ENCODE measurements around the gene SVBP. TPM values are rescaled to one million over a fixed set of nuclear protein-coding genes. Genes with fewer than 3 reads are reported as not detected.

SVBP gene
- total RNA-seq, 1 experiment from 2014 or later: 18.6 TPM

GRCh38 chr1:42762269-42762668, 54.9 kb downstream of the SVBP start:
- H3K4me1 ChIP-seq: peaks cover 13% of the 10 kb centered on the region
- DNase-seq: no peak
- CTCF ChIA-PET: no interaction called here
- no peak overlapping the region for H3K27ac Mint-ChIP-seq (ENCODE audit: unreplicated experiment)
- H3K4me3 ChIP-seq (ENCODE audit: low read depth, low read length): no peak overlapping the region
- no peaks in the 10 kb centered on the region for H3K9me3 Mint-ChIP-seq (ENCODE audit: unreplicated experiment)
- peaks cover 6% of the 10 kb centered on the region for H3K36me3 Mint-ChIP-seq (ENCODE audit: insufficient read depth, unreplicated experiment)
- no peaks in the 10 kb centered on the region for H3K36me3 ChIP-seq (ENCODE audit: control insufficient read depth, insufficient read depth, low read length)
- H3K9me3 ChIP-seq: no peaks in the 10 kb centered on the region
- H3K27me3 Mint-ChIP-seq (ENCODE audit: insufficient read depth, unreplicated experiment): no peaks in the 10 kb centered on the region
- H3K27me3 ChIP-seq (replicated peaks; ENCODE audit: control insufficient read depth, insufficient read depth, low read length): no peaks in the 10 kb centered on the region
- TF ChIP-seq CTCF (IDR thresholded peaks at IDR 0.05; ENCODE audit: insufficient read depth in 1 of 2, low read depth in 1 of 2, low read length in 1 of 2, severe bottlenecking in 1 of 2, unreplicated experiment in 1 of 2): no peak
- peaks cover 1% of the 10 kb centered on the region for H3K4me1 Mint-ChIP-seq (ENCODE audit: low read depth, unreplicated experiment)
- POLR2A ChIA-PET: no interaction called here
- BruUV-seq (replicated peaks): no TSS peak
- intact Hi-C loops (cut with micrococcal nuclease; ENCODE audit: unreplicated experiment): no loop called here
- H3K4me3 Mint-ChIP-seq (ENCODE audit: unreplicated experiment): no peak overlapping the region

GRCh38 chr1:42761567-42761966, 55.6 kb downstream of the SVBP start:
- BruUV-seq (replicated peaks): no TSS peak
- no peaks in the 10 kb centered on the region for H3K36me3 ChIP-seq (ENCODE audit: control insufficient read depth, insufficient read depth, low read length)
- H3K4me3 ChIP-seq (ENCODE audit: low read depth, low read length): no peak overlapping the region
- TF ChIP-seq CTCF (IDR thresholded peaks at IDR 0.05; ENCODE audit: insufficient read depth in 1 of 2, low read depth in 1 of 2, low read length in 1 of 2, severe bottlenecking in 1 of 2, unreplicated experiment in 1 of 2): no peak
- ChIA-PET CTCF (no interaction called here), POLR2A (no interaction called here)
- Mint-ChIP-seq H3K4me3 (ENCODE audit: unreplicated experiment) (no peak overlapping the region), H3K4me1 (ENCODE audit: low read depth, unreplicated experiment) (peaks cover 6% of the 10 kb centered on the region), H3K9me3 (ENCODE audit: unreplicated experiment) (no peaks in the 10 kb centered on the region), H3K36me3 (ENCODE audit: insufficient read depth, unreplicated experiment) (no peaks in the 10 kb centered on the region), H3K27ac (ENCODE audit: unreplicated experiment) (no peak overlapping the region), H3K27me3 (ENCODE audit: insufficient read depth, unreplicated experiment) (no peaks in the 10 kb centered on the region)
- H3K27me3 ChIP-seq (replicated peaks; ENCODE audit: control insufficient read depth, insufficient read depth, low read length): no peaks in the 10 kb centered on the region
- no peak for DNase-seq
- peaks cover 13% of the 10 kb centered on the region for H3K4me1 ChIP-seq
- H3K9me3 ChIP-seq: no peaks in the 10 kb centered on the region
- intact Hi-C loops (cut with micrococcal nuclease; ENCODE audit: unreplicated experiment): no loop called here

GRCh38 chr1:42759114-42759513, 58.1 kb downstream of the SVBP start:
- intact Hi-C loops (cut with micrococcal nuclease; ENCODE audit: unreplicated experiment): loop anchor here (5.0 kb wide), 1 partner anchor 182 kb away; no protein-coding TSS in a partner anchor
- no peak for TF ChIP-seq CTCF (IDR thresholded peaks at IDR 0.05; ENCODE audit: insufficient read depth in 1 of 2, low read depth in 1 of 2, low read length in 1 of 2, severe bottlenecking in 1 of 2, unreplicated experiment in 1 of 2)
- Histone ChIP-seq H3K9me3 (no peaks in the 10 kb centered on the region), H3K4me3 (ENCODE audit: low read depth, low read length) (no peak overlapping the region), H3K36me3 (ENCODE audit: control insufficient read depth, insufficient read depth, low read length) (no peaks in the 10 kb centered on the region), H3K4me1 (no peaks in the 10 kb centered on the region), H3K27me3 (replicated peaks; ENCODE audit: control insufficient read depth, insufficient read depth, low read length) (no peaks in the 10 kb centered on the region)
- Mint-ChIP-seq H3K36me3 (ENCODE audit: insufficient read depth, unreplicated experiment) (peaks cover 3% of the 10 kb centered on the region), H3K27me3 (ENCODE audit: insufficient read depth, unreplicated experiment) (no peaks in the 10 kb centered on the region), H3K27ac (ENCODE audit: unreplicated experiment) (no peak overlapping the region), H3K4me3 (ENCODE audit: unreplicated experiment) (no peak overlapping the region), H3K4me1 (ENCODE audit: low read depth, unreplicated experiment) (peaks cover 6% of the 10 kb centered on the region), H3K9me3 (ENCODE audit: unreplicated experiment) (no peaks in the 10 kb centered on the region)
- BruUV-seq (replicated peaks): no TSS peak
- ChIA-PET POLR2A (no interaction called here), CTCF (interaction anchor here (0.6 kb wide), 1 partner anchor 24 kb away, joined by 3 read pairs; no protein-coding TSS in a partner anchor)
- no peak for DNase-seq
